Colonic mucosa (tissue), 4 donors: ENCODE results near the gene C1orf174. TPM values are rescaled to one million over a fixed set of nuclear protein-coding genes. Genes with fewer than 3 reads are reported as not detected.

Experiments used
- DNase-seq: peaks from one replicate; pipeline ENCODE4 v3.0.0-alpha.2; 2020
- H3K27ac ChIP-seq: fragments of 200-600 bp; one replicate; pipeline ENCODE4 v1.8.0; 2021
- H3K27me3 ChIP-seq: fragments of 200-600 bp; one replicate; pipeline ENCODE4 v1.8.0; 2021
- H3K36me3 ChIP-seq: fragments of 200-600 bp; one replicate; pipeline ENCODE4 v1.8.0; 2021
- H3K4me1 ChIP-seq: fragments of 200-600 bp; one replicate; pipeline ENCODE4 v1.8.0; 2021; ENCODE audit warnings: mild to moderate bottlenecking
- H3K4me3 ChIP-seq: fragments of 200-600 bp; one replicate; pipeline ENCODE4 v1.8.0; 2021
- H3K9ac ChIP-seq, 2 donors: one replicate each; pipeline ENCODE4 v1.7.0; 2013; ENCODE audit warnings: control low read depth in 2 of 2, low read depth in 2 of 2, low read length in 2 of 2
- H3K9me3 ChIP-seq: fragments of 200-600 bp; one replicate; pipeline ENCODE4 v1.8.0; 2021
- CTCF ChIP-seq: fragments of 200-600 bp; IDR thresholded peaks from one replicate; pipeline ENCODE4 v1.8.0; 2022; ENCODE audit warnings: antibody characterized with exemption, mild to moderate bottlenecking
- intact Hi-C: fragments of 100-400 bp; cut with DNase I; formaldehyde crosslinking; loops from one replicate; pipeline ENCODE4 v1.14.1; 2022
- total RNA-seq, 2 donors: library from RNA; stranded (reverse); fragmentation: NEBNext Ultra II Directional in 1 of 2; extraction: Animal tissue kit (Norgen Biotek cat#: 25700) in 1 of 2; gene quantifications; one replicate each; pipeline ENCODE4 v1.2.1, GENCODE V29; 2021
- donor health status: healthy.
- donor health status: DM: no; HTN: no; CAD: no.
- donor health status: DM: no; HTN: no; CAD: no.

Gene C1orf174
- total RNA-seq, 2 donors from 2014 or later, result 19.4 to 32.8 TPM

GRCh38 chr1:3910049-3910731 lies 10.1 kb upstream of the C1orf174 start:
- intact Hi-C loops, result no loop called here
- no peak for DNase-seq

GRCh38 chr1:3909615-3910014 lies 9.5 kb upstream of the C1orf174 start:
- DNase-seq, result no peak

More at GRCh38 chr1:3910049-3910731, 10.1 kb upstream of the C1orf174 start:
- Histone ChIP-seq H3K4me1 (no peaks in the 10 kb centered on the region), H3K36me3 (no peaks in the 10 kb centered on the region), H3K9me3 (no peaks in the 10 kb centered on the region), H3K27ac (no peak overlapping the region), H3K4me3 (no peak overlapping the region), H3K9ac (no peak overlapping the region), H3K27me3 (no peaks in the 10 kb centered on the region)
- no peak for TF ChIP-seq CTCF

DNA sequence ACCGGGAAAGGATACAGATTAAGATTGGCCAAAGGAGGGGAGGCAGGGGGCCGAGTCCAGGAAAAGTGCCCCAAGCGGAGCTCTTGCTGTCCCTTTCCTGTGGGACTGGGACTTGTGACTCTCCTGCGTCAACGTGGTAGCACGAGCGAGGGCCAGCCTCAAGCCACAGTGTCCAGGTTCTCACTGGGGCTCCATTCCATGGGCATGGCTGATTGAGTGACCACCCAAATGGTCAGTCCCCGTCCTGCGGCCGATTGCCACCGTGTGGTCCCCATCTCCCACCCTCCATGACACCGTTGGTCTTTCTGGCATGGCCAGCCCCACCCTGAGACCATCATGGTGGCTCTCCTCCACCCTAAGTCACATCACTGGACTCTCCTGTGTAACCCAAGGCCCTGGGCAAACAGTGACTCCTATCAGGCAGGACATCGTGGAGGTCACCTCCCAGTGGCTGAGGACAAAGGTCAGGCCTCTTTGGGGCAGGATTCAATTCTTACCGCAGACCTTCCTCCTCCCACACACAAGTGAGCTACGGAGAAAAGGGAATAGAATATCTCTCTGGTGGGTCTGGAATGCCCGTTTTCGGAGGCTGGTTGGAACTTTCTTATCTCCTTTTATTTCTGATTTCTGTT lies 8.9 kb upstream of the C1orf174 start:
- Histone ChIP-seq H3K27ac (no peak overlapping the region), H3K36me3 (no peaks in the 10 kb centered on the region), H3K4me3 (no peak overlapping the region), H3K9me3 (no peaks in the 10 kb centered on the region), H3K27me3 (no peaks in the 10 kb centered on the region), H3K4me1 (no peaks in the 10 kb centered on the region), H3K9ac (no peak overlapping the region)
- TF ChIP-seq CTCF, result no peak
- DNase-seq, result no peak
- intact Hi-C loops, result no loop called here

More at GRCh38 chr1:3909615-3910014, 9.5 kb upstream of the C1orf174 start:
- Histone ChIP-seq H3K9ac (no peak overlapping the region), H3K36me3 (no peaks in the 10 kb centered on the region), H3K9me3 (no peaks in the 10 kb centered on the region), H3K27ac (no peak overlapping the region), H3K27me3 (no peaks in the 10 kb centered on the region), H3K4me1 (no peaks in the 10 kb centered on the region), H3K4me3 (no peak overlapping the region)
- intact Hi-C loops, result no loop called here
- no peak for TF ChIP-seq CTCF

DNA sequence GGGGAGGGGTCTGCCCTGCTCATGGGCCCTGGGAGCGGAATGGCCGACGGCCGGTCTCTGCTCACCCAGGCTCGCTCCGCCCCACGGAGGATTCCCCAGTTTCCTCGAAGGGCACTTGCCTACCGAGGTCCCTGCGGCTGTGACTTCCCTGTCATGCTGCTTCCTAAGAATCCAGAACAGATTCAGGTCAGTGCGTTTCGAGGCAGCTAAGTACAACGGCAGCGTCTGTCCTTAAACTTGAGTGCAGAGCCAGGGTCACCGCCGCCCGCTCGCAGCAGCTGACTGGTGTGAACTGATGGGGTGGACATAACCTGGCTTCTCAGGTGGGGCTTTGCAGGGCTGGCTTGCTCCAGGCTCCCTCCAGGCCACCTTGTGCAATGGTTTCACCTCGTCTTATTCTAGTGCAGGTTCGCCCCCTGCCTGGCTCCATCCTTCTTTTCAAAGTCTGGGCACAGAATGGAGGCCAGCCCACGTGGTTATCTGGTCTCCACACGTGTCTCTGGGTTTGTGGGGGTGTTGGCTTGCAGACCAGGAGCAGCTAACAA lies 7.6 kb upstream of the C1orf174 start:
- Histone ChIP-seq H3K9me3 (no peaks in the 10 kb centered on the region), H3K27ac (no peak overlapping the region), H3K27me3 (no peaks in the 10 kb centered on the region), H3K4me3 (no peak overlapping the region), H3K9ac (no peak overlapping the region), H3K36me3 (no peaks in the 10 kb centered on the region), H3K4me1 (no peaks in the 10 kb centered on the region)
- intact Hi-C loops, result no loop called here
- TF ChIP-seq CTCF, result no peak
- no peak for DNase-seq

DNA sequence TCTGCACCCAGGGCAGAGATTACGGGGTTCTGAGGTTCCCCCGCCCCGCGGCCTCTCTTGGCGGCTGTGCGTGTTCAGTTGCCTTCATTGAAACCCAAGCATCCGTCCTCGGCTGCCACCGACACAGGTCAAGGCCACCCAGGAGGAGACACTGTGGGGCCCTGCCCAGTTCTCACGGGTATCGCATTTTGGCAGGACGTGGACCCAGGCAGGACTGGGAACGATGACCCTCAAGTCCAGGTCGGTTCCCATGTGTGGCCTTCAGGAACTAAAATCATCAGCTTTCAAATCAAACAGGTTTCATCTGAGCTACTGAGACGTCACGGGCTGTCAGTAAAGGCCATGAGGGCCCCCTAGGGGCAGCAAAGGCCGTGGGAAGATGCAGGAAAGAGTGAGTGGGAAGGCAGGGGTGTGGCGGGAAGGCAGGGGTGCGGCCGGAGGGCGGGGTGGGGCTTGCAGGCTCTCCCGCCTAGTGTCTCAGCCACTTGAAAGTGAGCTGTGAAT lies 7.0 kb upstream of the C1orf174 start:
- Histone ChIP-seq H3K9ac (no peak overlapping the region), H3K27me3 (no peaks in the 10 kb centered on the region), H3K36me3 (no peaks in the 10 kb centered on the region), H3K4me1 (no peaks in the 10 kb centered on the region), H3K27ac (no peak overlapping the region), H3K9me3 (no peaks in the 10 kb centered on the region), H3K4me3 (no peak overlapping the region)
- intact Hi-C loops, result no loop called here
- DNase-seq, result peak; percentile 39
- no peak for TF ChIP-seq CTCF
